ENCODE results near the gene TRIM24. TPM values are rescaled to one million over a fixed set of nuclear protein-coding genes. Genes with fewer than 3 reads are reported as not detected.

Gene TRIM24
- total RNA-seq, 6 experiments from 2014 or later, result 7.9 to 11.2 (median 9.9) TPM

DNA sequence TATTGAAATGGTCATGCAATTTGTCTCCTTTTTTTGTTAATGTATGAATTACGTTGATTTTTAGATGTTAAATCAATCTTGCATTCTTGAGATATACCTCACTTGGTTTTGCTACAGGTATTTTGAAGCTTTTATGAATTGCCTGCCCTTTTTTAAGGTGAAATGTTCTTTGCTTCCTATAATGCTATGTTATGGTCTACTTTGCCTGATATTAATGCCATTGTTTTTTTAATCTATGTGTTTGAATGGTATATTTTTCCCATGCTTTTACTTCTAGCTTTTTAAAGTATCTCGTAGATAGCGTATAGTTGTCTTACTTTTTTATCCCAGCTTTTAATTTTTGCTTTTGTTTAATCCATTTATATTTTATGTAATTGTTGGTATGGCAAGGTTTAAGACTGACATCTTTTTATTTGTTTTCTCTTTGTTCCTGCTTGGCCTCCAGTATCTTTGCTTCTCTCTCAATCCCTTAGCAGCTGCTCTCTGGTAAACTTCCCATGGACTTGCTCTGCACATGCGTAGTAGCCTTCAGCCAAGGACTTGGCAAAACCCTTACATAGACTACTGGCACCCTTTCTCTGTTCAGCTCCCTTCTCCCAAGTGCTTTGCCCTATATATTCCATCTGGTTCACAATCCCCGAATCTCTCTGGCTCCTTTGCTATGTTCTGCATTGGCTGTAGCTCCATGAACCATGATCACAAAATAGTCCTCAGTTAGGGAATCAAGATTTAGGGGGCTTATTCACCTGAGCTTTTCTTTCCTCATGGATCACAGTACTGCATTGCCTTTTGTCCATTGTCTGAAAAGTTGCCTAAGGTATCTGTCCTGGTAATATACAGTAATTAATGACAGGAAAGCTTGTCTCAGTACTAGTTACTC lies 8.4 kb downstream of the TRIM24 start:
- Mint-ChIP-seq H3K27ac (no peak overlapping the region), H3K4me3 (no peak overlapping the region), H3K9me3 (no peaks in the 10 kb centered on the region), H3K4me1 (ENCODE audit: low read depth) (peaks cover 10% of the 10 kb centered on the region), H3K36me3 (ENCODE audit: low read depth) (0 out of 2 replicates have a peak, but pooled peaks cover under 1% of the 10 kb centered on the region), H3K27me3 (ENCODE audit: insufficient read depth) (no peaks in the 10 kb centered on the region; the same call in 1 of the 2 replicates)
- TF ChIP-seq CTCF (IDR thresholded peaks at IDR 0.05), result no peak
- DNase-seq, result no peak

- TF ChIP-seq CTCF (IDR thresholded peaks at IDR 0.05), result no peak
- H3K4me1 Mint-ChIP-seq (ENCODE audit: low read depth), result no peaks in the 10 kb centered on the region
- H3K9me3 Mint-ChIP-seq, result no peaks in the 10 kb centered on the region
- no peak overlapping the region for H3K27ac Mint-ChIP-seq
- no peak overlapping the region for H3K4me3 Mint-ChIP-seq
- no peaks in the 10 kb centered on the region for H3K36me3 Mint-ChIP-seq (ENCODE audit: low read depth)
- DNase-seq, result no peak
- no peaks in the 10 kb centered on the region; the same call in 1 of the 2 replicates for H3K27me3 Mint-ChIP-seq (ENCODE audit: insufficient read depth)
These were observed 10.5 kb downstream of the TRIM24 start for GRCh38 chr7:138470391-138471157.

DNA sequence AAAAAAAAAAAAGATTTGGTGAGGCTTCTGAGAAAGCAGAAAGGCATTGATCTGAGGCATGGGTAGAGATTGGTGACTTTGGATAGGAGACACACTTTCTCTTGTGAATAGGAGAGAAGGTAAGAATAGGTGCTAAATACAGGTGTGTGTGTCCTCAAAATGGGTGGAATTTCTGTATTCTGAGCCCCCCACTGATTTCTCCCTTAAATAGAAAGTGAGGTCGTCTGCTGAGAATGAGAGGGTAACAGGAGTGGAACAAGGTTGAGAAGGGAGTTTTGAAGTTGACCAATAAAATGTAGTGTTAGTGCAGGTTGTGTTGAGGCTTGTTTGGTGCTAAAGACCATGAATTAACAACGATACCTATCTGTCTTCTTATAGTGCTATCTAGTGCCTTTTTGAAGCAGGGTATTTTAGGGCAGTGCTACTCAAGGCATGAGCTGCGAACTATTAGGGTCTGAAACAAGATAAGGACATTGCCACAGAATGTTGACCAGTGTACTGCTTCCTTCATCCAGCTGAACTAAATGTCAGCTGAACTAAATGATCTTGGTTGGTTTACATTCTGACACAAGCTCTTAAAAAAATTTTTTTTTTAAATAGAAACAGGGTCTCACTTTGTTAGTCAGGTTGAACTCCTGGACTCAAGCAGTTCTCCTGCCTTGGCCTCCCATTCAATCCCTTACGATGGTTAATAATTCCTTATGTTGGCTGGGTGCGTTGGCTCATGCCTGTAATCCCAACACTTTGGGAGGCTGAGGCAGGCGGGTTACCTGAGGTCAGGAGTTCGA lies 12.4 kb downstream of the TRIM24 start:
- DNase-seq, result no peak
- Mint-ChIP-seq H3K4me1 (ENCODE audit: low read depth) (no peaks in the 10 kb centered on the region), H3K9me3 (no peaks in the 10 kb centered on the region), H3K27me3 (ENCODE audit: insufficient read depth) (no peaks in the 10 kb centered on the region; the same call in 1 of the 2 replicates), H3K27ac (no peak overlapping the region), H3K4me3 (no peak overlapping the region), H3K36me3 (ENCODE audit: low read depth) (no peaks in the 10 kb centered on the region)
- no peak for TF ChIP-seq CTCF (IDR thresholded peaks at IDR 0.05)

GRCh38 chr7:138475377-138475776 lies 15.3 kb downstream of the TRIM24 start:
- Mint-ChIP-seq H3K4me1 (ENCODE audit: low read depth) (peaks cover 6% of the 10 kb centered on the region; the same call in 1 of the 2 replicates), H3K9me3 (no peaks in the 10 kb centered on the region), H3K27me3 (ENCODE audit: insufficient read depth) (no peaks in the 10 kb centered on the region), H3K27ac (no peak overlapping the region), H3K36me3 (ENCODE audit: low read depth) (no peaks in the 10 kb centered on the region), H3K4me3 (no peak overlapping the region)
- TF ChIP-seq CTCF (IDR thresholded peaks at IDR 0.05), result no peak
- DNase-seq, result no peak

DNA sequence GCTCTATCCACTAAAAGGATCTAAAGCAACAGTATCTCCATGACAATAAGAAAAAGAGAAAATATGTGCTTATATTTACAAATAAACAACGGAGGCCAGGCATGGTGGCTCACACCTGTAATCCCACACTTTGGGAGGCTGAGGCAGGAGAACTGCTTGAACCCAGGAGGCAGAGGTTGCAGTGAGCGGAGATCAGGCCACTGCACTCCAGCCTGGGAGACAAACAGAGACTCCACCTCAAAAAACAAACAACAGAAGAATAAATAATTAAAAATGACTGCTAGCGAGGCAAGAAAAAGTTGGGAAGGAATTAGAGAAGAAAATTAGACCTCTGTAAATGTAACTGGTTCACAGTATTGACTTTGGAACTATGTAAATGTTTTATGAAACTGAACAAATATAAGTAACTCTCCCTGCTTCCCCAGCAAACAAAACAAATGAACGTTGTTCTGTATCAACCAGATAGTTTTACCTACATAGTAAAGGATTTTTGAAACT lies 17.1 kb downstream of the TRIM24 start:
- peaks cover 6% of the 10 kb centered on the region; the same call in 1 of the 2 replicates for H3K4me1 Mint-ChIP-seq (ENCODE audit: low read depth)
- TF ChIP-seq CTCF (IDR thresholded peaks at IDR 0.05), result no peak
- H3K27ac Mint-ChIP-seq, result no peak overlapping the region
- DNase-seq, result no peak
- no peaks in the 10 kb centered on the region for H3K27me3 Mint-ChIP-seq (ENCODE audit: insufficient read depth)
- H3K36me3 Mint-ChIP-seq (ENCODE audit: low read depth), result no peaks in the 10 kb centered on the region
- H3K9me3 Mint-ChIP-seq, result no peaks in the 10 kb centered on the region
- H3K4me3 Mint-ChIP-seq, result no peak overlapping the region

All from HFFc6 (cell line).